CD4-positive, alpha-beta T cell treated with Interleukin-10 for 1 hour (primary cell): ENCODE measurements around the gene LPAR3.
A peak's percentile ranks its signal among the peaks of the same experiment; 100 is the strongest.

Source experiments
- DNase-seq: peaks from one replicate; pipeline ENCODE4 v3.0.0-alpha.2; 2020

LPAR3 gene

GRCh38 chr1:84823991-84824390 lies 69.0 kb downstream of the LPAR3 start:
- no peak for DNase-seq

- DNase-seq: no peak
Observed at GRCh38 chr1:84823511-84823910, 69.5 kb downstream of the LPAR3 start.

- DNase-seq: no peak
Observed at GRCh38 chr1:84810343-84810742, 82.7 kb downstream of the LPAR3 start.

GRCh38 chr1:84809023-84809422 lies 84.0 kb downstream of the LPAR3 start:
- DNase-seq: no peak

GRCh38 chr1:84803604-84804003 lies 89.4 kb downstream of the LPAR3 start:
- DNase-seq: no peak

- no peak for DNase-seq
Observed at GRCh38 chr1:84802567-84803232, 90.3 kb downstream of the LPAR3 start.

GRCh38 chr1:84800090-84801073 lies 92.6 kb downstream of the LPAR3 start:
- no peak for DNase-seq

GRCh38 chr1:84797603-84798002 lies 95.4 kb downstream of the LPAR3 start:
- no peak for DNase-seq

- DNase-seq: no peak
Observed at GRCh38 chr1:84795966-84796600, 96.9 kb downstream of the LPAR3 start.

GRCh38 chr1:84795213-84795612 lies 97.8 kb downstream of the LPAR3 start:
- DNase-seq: no peak

- DNase-seq: no peak
Observed at GRCh38 chr1:84792421-84792820, 100.6 kb downstream of the LPAR3 start.

- no peak for DNase-seq
Observed at GRCh38 chr1:84789014-84789413, 104.0 kb downstream of the LPAR3 start.

GRCh38 chr1:84785271-84786036 lies 107.6 kb downstream of the LPAR3 start:
- DNase-seq: no peak

- DNase-seq: no peak
Observed at GRCh38 chr1:84782881-84783280, 110.1 kb downstream of the LPAR3 start.

- DNase-seq: peak; percentile 78
Observed at GRCh38 chr1:84781946-84782771, 110.8 kb downstream of the LPAR3 start.

GRCh38 chr1:84780000-84780716 lies 112.8 kb downstream of the LPAR3 start:
- DNase-seq: peak; percentile 6

GRCh38 chr1:84776639-84777038 lies 116.4 kb downstream of the LPAR3 start:
- DNase-seq: no peak

- DNase-seq: no peak
Observed at GRCh38 chr1:84775535-84775920, 117.5 kb downstream of the LPAR3 start.

- no peak for DNase-seq
Observed at GRCh38 chr1:84774669-84775534, 118.1 kb downstream of the LPAR3 start.

- DNase-seq: no peak
Observed at GRCh38 chr1:84773933-84774497, 119.0 kb downstream of the LPAR3 start.
